ENCODE measurements around the gene CCDC148. TPM values are rescaled to one million over a fixed set of nuclear protein-coding genes. Genes with fewer than 3 reads are reported as not detected.

CCDC148 gene
- total and polyA plus RNA-seq, 2 experiments from 2014 or later = 1.2 to 1.8 TPM

DNA sequence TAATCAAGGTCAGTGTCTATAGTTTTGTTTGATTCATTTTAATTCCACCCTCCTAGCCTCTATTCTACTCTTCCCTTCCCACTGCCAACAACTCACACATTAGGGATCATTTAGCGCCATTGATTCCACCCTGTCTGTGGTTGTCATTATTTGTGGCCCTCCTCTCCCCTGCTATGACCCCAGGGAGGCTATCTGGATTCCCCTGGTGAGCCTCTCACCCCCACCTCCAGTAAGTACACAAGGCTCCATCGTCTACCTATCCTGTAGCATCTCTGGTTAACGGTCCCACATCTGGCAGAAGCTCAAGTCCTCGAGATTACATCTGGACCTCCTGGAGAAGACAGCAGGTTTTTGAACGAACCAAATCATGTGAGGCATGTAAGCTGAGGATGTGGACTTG lies 327.5 kb downstream of the CCDC148 start (continued):
- TF ChIP-seq, protein P1, sequence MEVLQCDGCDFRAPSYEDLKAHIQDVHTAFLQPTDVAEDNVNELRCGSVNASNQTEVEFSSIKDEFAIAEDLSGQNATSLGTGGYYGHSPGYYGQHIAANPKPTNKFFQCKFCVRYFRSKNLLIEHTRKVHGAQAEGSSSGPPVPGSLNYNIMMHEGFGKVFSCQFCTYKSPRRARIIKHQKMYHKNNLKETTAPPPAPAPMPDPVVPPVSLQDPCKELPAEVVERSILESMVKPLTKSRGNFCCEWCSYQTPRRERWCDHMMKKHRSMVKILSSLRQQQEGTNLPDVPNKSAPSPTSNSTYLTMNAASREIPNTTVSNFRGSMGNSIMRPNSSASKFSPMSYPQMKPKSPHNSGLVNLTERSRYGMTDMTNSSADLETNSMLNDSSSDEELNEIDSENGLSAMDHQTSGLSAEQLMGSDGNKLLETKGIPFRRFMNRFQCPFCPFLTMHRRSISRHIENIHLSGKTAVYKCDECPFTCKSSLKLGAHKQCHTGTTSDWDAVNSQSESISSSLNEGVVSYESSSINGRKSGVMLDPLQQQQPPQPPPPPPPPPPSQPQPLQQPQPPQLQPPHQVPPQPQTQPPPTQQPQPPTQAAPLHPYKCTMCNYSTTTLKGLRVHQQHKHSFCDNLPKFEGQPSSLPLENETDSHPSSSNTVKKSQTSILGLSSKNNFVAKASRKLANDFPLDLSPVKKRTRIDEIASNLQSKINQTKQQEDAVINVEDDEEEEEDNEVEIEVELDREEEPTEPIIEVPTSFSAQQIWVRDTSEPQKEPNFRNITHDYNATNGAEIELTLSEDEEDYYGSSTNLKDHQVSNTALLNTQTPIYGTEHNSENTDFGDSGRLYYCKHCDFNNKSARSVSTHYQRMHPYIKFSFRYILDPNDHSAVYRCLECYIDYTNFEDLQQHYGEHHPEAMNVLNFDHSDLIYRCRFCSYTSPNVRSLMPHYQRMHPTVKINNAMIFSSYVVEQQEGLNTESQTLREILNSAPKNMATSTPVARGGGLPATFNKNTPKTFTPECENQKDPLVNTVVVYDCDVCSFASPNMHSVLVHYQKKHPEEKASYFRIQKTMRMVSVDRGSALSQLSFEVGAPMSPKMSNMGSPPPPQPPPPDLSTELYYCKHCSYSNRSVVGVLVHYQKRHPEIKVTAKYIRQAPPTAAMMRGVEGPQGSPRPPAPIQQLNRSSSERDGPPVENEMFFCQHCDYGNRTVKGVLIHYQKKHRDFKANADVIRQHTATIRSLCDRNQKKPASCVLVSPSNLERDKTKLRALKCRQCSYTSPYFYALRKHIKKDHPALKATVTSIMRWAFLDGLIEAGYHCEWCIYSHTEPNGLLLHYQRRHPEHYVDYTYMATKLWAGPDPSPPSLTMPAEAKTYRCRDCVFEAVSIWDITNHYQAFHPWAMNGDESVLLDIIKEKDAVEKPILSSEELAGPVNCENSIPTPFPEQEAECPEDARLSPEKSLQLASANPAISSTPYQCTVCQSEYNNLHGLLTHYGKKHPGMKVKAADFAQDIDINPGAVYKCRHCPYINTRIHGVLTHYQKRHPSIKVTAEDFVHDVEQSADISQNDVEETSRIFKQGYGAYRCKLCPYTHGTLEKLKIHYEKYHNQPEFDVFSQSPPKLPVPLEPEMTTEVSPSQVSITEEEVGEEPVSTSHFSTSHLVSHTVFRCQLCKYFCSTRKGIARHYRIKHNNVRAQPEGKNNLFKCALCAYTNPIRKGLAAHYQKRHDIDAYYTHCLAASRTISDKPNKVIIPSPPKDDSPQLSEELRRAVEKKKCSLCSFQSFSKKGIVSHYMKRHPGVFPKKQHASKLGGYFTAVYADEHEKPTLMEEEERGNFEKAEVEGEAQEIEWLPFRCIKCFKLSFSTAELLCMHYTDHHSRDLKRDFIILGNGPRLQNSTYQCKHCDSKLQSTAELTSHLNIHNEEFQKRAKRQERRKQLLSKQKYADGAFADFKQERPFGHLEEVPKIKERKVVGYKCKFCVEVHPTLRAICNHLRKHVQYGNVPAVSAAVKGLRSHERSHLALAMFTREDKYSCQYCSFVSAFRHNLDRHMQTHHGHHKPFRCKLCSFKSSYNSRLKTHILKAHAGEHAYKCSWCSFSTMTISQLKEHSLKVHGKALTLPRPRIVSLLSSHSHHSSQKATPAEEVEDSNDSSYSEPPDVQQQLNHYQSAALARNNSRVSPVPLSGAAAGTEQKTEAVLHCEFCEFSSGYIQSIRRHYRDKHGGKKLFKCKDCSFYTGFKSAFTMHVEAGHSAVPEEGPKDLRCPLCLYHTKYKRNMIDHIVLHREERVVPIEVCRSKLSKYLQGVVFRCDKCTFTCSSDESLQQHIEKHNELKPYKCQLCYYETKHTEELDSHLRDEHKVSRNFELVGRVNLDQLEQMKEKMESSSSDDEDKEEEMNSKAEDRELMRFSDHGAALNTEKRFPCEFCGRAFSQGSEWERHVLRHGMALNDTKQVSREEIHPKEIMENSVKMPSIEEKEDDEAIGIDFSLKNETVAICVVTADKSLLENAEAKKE (CRISPR knock-in tag; IDR thresholded peaks at IDR 0.05) = no peak
- TF ChIP-seq NANOG (IDR thresholded peaks at IDR 0.05; ENCODE audit: borderline replicate concordance) = no peak

DNA sequence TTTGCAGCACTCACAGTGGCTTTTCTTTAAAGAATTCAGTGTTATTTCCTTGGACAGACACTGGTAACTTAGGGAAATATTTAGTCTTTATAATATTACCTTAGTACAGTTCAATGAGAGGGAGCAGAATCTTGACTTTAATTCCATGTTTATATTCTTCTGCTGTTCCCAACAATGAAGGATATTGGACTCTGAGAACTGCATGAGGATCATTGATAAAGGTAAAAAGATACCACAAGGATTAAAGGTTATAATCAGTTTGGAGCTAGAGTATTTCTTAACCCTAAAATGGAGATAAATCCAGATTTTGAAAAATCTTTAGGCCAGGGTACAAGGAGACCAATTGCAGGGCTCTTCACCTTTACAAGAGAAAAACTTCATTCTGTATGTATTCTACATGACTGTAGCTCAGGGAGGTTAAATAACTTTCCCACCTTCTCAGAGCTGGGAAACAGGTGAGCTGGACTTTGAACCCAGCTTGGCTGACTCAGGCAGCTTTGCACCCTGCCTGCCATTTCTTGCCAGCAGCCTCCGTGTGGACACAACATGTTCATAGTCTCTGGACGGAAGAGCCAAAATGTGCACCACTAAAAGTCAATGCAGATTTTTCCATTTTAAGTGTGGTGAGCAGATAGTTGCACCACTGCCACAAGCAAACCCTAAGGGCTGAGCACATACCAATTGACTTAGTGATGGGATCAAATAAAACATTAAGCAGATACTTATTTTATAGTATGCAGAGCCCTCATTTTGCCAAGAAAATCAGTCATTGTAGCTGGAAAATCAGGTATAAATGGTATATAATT lies 328.2 kb downstream of the CCDC148 start:
- H3K4me1 Mint-ChIP-seq = peaks cover 28% of the 10 kb centered on the region
- Histone ChIP-seq H3F3A (replicated peaks; ENCODE audit: low read depth) (no peaks in the 10 kb centered on the region), H3K27ac (ENCODE audit: low read depth) (no peak overlapping the region), H3K9me2 (ENCODE audit: insufficient read depth) (peaks cover 15% of the 10 kb centered on the region; the same call in 1 of the 2 replicates), H3K79me2 (replicated peaks; ENCODE audit: insufficient read depth) (no peaks in the 10 kb centered on the region), H2AFZ (peak overlapping the region; percentile 59; the same call in 1 of the 2 replicates), H3K27me3 (ENCODE audit: insufficient read depth) (no peaks in the 10 kb centered on the region), H3K4me3 (no peak overlapping the region), H4K20me1 (replicated peaks; ENCODE audit: insufficient read depth) (no peaks in the 10 kb centered on the region), H3K36me3 (ENCODE audit: insufficient read depth) (no peaks in the 10 kb centered on the region), H3K4me1 (ENCODE audit: insufficient read depth) (peaks cover 25% of the 10 kb centered on the region), H3K4me2 (no peak overlapping the region)
- no peaks in the 10 kb centered on the region for H3K27me3 Mint-ChIP-seq (ENCODE audit: insufficient read depth, low read depth, poor library complexity)
- H3K4me3 Mint-ChIP-seq = no peak overlapping the region
- DNase-seq (ENCODE audit: low spot score) (no peak), ATAC-seq (no peak)
- H3K9me3 Mint-ChIP-seq = no peaks in the 10 kb centered on the region
- H3K36me3 Mint-ChIP-seq (ENCODE audit: low read depth) = no peaks in the 10 kb centered on the region
- no peak overlapping the region for H3K27ac Mint-ChIP-seq
- TF ChIP-seq, protein P1 (CRISPR knock-in tag; IDR thresholded peaks at IDR 0.05) = no peak
- TF ChIP-seq ZNF331 (CRISPR knock-in tag; IDR thresholded peaks at IDR 0.05; ENCODE audit: low read depth) = no peak
- TF ChIP-seq, protein P2, sequence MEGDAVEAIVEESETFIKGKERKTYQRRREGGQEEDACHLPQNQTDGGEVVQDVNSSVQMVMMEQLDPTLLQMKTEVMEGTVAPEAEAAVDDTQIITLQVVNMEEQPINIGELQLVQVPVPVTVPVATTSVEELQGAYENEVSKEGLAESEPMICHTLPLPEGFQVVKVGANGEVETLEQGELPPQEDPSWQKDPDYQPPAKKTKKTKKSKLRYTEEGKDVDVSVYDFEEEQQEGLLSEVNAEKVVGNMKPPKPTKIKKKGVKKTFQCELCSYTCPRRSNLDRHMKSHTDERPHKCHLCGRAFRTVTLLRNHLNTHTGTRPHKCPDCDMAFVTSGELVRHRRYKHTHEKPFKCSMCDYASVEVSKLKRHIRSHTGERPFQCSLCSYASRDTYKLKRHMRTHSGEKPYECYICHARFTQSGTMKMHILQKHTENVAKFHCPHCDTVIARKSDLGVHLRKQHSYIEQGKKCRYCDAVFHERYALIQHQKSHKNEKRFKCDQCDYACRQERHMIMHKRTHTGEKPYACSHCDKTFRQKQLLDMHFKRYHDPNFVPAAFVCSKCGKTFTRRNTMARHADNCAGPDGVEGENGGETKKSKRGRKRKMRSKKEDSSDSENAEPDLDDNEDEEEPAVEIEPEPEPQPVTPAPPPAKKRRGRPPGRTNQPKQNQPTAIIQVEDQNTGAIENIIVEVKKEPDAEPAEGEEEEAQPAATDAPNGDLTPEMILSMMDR (conservative IDR thresholded peaks at IDR 0.05; ENCODE audit: low read depth in 2 of 2) = no peak
- TF ChIP-seq POLR2AphosphoS5 (IDR thresholded peaks at IDR 0.05; ENCODE audit: low read depth) = no peak
- TF ChIP-seq EZH2 (IDR thresholded peaks at IDR 0.05; ENCODE audit: low read depth, unreplicated experiment) = no peak
- TF ChIP-seq NANOG (IDR thresholded peaks at IDR 0.05; ENCODE audit: borderline replicate concordance) = no peak

Data from GM23338 (cell line).